OCI-LY7 (cell line): ENCODE measurements around the gene SNX9. TPM values are rescaled to one million over a fixed set of nuclear protein-coding genes. Genes with fewer than 3 reads are reported as not detected.

ENCODE experiments used
- BruUV-seq: library from RNA; stranded (reverse); fragments of 400-500 nt; replicated peaks from 2 replicates; lab custom pipeline; 2021; lab: Mats Ljungman, UMichigan
- CTCF ChIA-PET: fragments of 300-600 bp; sonication (Branson Sonifier 250); formaldehyde crosslinking; loops from one replicate; lab custom pipeline; 2022; ENCODE audit warnings: antibody characterized with exemption; ENCODE audit not compliant: unreplicated experiment; lab: Charles Lee
- POLR2A ChIA-PET: fragments of 300-600 bp; sonication (Branson Sonifier 250); formaldehyde crosslinking; loops from one replicate; lab custom pipeline; 2022; ENCODE audit warnings: antibody characterized with exemption; lab: Charles Lee
- DNase-seq: peaks from one replicate; pipeline ENCODE4 v3.0.0-alpha.2; 2015; ENCODE audit warnings: low spot score
- H2AFZ ChIP-seq: fragments of 200-600 bp; sonication (generic), shearing (Covaris generic); 2 replicates; pipeline ENCODE4 v1.6.1; 2014; ENCODE audit warnings: mild to moderate bottlenecking, antibody characterized with exemption, low read length, moderate library complexity
- H3K27ac ChIP-seq: fragments of 200-600 bp; sonication (generic); 2 replicates; pipeline ENCODE4 v1.5.1; 2014; ENCODE audit warnings: mixed run types, low read depth, mild to moderate bottlenecking, moderate library complexity, low read length, inconsistent platforms; ENCODE audit not compliant: poor library complexity, severe bottlenecking
- H3K36me3 ChIP-seq: fragments of 200-600 bp; sonication (generic); 2 replicates; pipeline ENCODE4 v1.6.1; 2014; ENCODE audit warnings: mild to moderate bottlenecking, antibody characterized with exemption, low read length, moderate library complexity, mixed read lengths; ENCODE audit not compliant: insufficient read depth
- H3K4me1 ChIP-seq: fragments of 200-600 bp; sonication (generic); 2 replicates; pipeline ENCODE4 v1.5.1; 2014; ENCODE audit warnings: mild to moderate bottlenecking, low read length; ENCODE audit not compliant: insufficient read depth, poor library complexity, severe bottlenecking
- H3K4me2 ChIP-seq: fragments of 200-600 bp; sonication (generic); 2 replicates; pipeline ENCODE4 v1.6.1; 2014; ENCODE audit warnings: mild to moderate bottlenecking, low read length
- H3K4me3 ChIP-seq: fragments of 200-600 bp; sonication (generic); 2 replicates; pipeline ENCODE4 v1.5.1; 2014; ENCODE audit warnings: mild to moderate bottlenecking, low read depth, low read length; ENCODE audit not compliant: poor library complexity, severe bottlenecking
- H3K79me2 ChIP-seq: fragments of 200-600 bp; sonication (generic); 2 replicates; pipeline ENCODE4 v1.6.1; 2016; ENCODE audit warnings: low read depth, mild to moderate bottlenecking, low read length, moderate library complexity, mixed read lengths; ENCODE audit not compliant: insufficient read depth
- H3K9me2 ChIP-seq: fragments of 200-600 bp; sonication (generic); 2 replicates; pipeline ENCODE4 v1.6.1; 2016; ENCODE audit warnings: mild to moderate bottlenecking, low read length, mixed read lengths; ENCODE audit not compliant: insufficient read depth
- H3K9me3 ChIP-seq: fragments of 200-600 bp; sonication (generic); 2 replicates; pipeline ENCODE4 v1.6.1; 2014; ENCODE audit warnings: mild to moderate bottlenecking, mixed run types, low read length, mixed read lengths
- H4K20me1 ChIP-seq: fragments of 200-600 bp; sonication (generic); 2 replicates; pipeline ENCODE4 v1.6.1; 2014; ENCODE audit warnings: mild to moderate bottlenecking, antibody characterized with exemption, low read length, moderate library complexity, mixed read lengths; ENCODE audit not compliant: insufficient read depth
- CTCF ChIP-seq: fragments of 200-600 bp; sonication (generic); conservative IDR thresholded peaks from 2 replicates; pipeline ENCODE4 v1.5.1; 2014; ENCODE audit warnings: mild to moderate bottlenecking, antibody characterized with exemption, low read length, moderate library complexity, mixed read lengths
- EZH2phosphoT487 ChIP-seq: fragments of 200-600 bp; sonication (generic); IDR thresholded peaks from 2 replicates; pipeline ENCODE4 v1.6.1; 2018; ENCODE audit warnings: low read depth, borderline replicate concordance, mild to moderate bottlenecking, mixed run types, antibody characterized with exemption, low read length, moderate library complexity, mixed read lengths
- intact Hi-C: fragments of 100-400 bp; cut with micrococcal nuclease; formaldehyde crosslinking; loops from one replicate; pipeline ENCODE4 v1.10.0; 2022; ENCODE audit not compliant: unreplicated experiment
- small RNA-seq: library from RNA; depleted of rRNA; stranded (forward); fragments of <200 nt; gene quantifications from one replicate; pipeline ENCODE3, GENCODE V24; 2014
- total RNA-seq, 2 experiments: library from RNA; depleted of rRNA in 1 of 2; stranded (reverse); fragments of >200 nt in 1 of 2; shearing (Covaris generic) in 1 of 2; gene quantifications; 2 replicates each; pipeline ENCODE4 v1.2.3, GENCODE V29; 2014 to 2022

The SNX9 gene
- total RNA-seq, 2 experiments from 2014 or later: not detected

- Histone ChIP-seq H4K20me1 (no peaks in the 10 kb centered on the region), H3K4me2 (no peak overlapping the region), H3K4me1 (peaks cover 10% of the 10 kb centered on the region), H2AFZ (no peak overlapping the region), H3K9me3 (no peaks in the 10 kb centered on the region), H3K4me3 (no peak overlapping the region), H3K36me3 (no peaks in the 10 kb centered on the region), H3K79me2 (no peaks in the 10 kb centered on the region), H3K9me2 (no peaks in the 10 kb centered on the region), H3K27ac (no peak overlapping the region)
- ChIA-PET POLR2A (interaction anchor here (0.6 to 0.7 kb wide), 5 partner anchors 26 to 370 kb away, joined by 3 to 7 read pairs (median 5); no protein-coding TSS in a partner anchor), CTCF (no interaction called here)
- BruUV-seq: no TSS peak
- TF ChIP-seq EZH2phosphoT487: no peak
- no peak for TF ChIP-seq CTCF
- intact Hi-C loops: no loop called here
- DNase-seq: no peak
These were observed 170.0 kb downstream of the SNX9 start for GRCh38 chr6:157993076-157993475.

GRCh38 chr6:157994125-157994795 lies 171.2 kb downstream of the SNX9 start:
- Histone ChIP-seq H4K20me1 (no peaks in the 10 kb centered on the region), H3K79me2 (no peaks in the 10 kb centered on the region), H3K27ac (no peak overlapping the region), H3K4me3 (no peak overlapping the region), H3K36me3 (no peaks in the 10 kb centered on the region), H3K4me1 (peaks cover 10% of the 10 kb centered on the region), H3K4me2 (no peak overlapping the region), H3K9me3 (no peaks in the 10 kb centered on the region), H2AFZ (no peak overlapping the region), H3K9me2 (no peaks in the 10 kb centered on the region)
- POLR2A ChIA-PET: interaction anchor here (0.6 kb wide), 1 partner anchor 1939 kb away, joined by 5 read pairs; no protein-coding TSS in a partner anchor
- TF ChIP-seq CTCF (no peak), EZH2phosphoT487 (no peak)
- intact Hi-C loops: no loop called here
- CTCF ChIA-PET: interaction anchor here (0.6 kb wide), 1 partner anchor 17 kb away, joined by 3 read pairs; no protein-coding TSS in a partner anchor
- no peak for DNase-seq
- BruUV-seq: no TSS peak

Small RNAs within 50 kb of the gene (small RNA-seq; reads per million reads assigned to genes)
- not detected for gene HSPE1P26
- not detected for gene RNU6-786P

Other genes with a start within 250 kb of the SNX9 start
- gene SYNJ2, start 158.6 kb downstream of the SNX9 start, total RNA-seq (2014; rRNA removed; shearing (Covaris generic)): not detected in 2 replicates
- gene SYNJ2, start 158.6 kb downstream of the SNX9 start, total RNA-seq (2022): 0.09 and 0.21 TPM in 2 replicates